Measurements from ENCODE around the gene SLC9A3. TPM values are rescaled to one million over a fixed set of nuclear protein-coding genes. Genes with fewer than 3 reads are reported as not detected.
A peak's percentile ranks its signal among the peaks of the same experiment; 100 is the strongest.

SLC9A3 gene
- total and polyA plus RNA-seq, 2 of the 13 experiments (the other 11 are each of a cell fraction or from before 2014, with no cell fraction given) = 1.5 to 1.8 TPM

DNA sequence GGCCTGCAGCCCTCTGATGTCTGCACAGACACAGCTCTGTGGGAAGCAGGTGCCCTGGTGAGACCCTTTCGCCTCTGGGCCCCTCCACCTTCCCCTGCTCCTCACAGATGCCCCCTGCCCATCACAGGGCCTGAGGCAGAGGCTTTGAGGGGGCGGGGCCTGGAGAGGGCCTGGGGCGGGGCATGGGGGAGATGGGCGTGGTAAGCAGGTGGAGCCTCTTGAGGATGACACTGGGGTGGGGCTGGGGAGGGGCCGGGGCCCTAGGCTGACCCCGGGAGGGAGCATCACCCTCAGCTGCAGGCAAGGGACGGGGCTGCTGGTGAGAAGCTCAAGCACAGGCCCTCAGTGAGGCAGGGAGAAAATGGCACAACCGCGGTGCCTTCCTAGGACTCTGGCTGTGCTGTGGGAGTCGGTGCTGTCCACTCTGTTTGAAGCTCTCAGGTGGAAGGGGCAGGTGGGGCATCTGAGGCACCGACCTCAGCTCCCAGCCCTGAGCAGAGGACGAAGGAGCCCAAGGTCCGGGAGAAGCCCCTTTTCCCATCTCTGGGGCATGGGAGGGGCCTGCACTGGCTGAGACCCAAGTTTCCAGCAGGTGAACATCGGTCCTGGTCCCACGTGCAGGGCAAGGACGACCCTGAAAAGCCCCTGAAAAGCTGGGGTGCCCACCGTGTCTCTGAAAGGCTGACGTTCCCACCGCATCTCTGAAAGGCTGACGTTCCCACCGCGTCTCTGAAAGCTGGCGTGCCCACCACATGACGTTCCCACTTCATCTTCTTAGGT, 17.5 kb upstream of the SLC9A3 start:
- H3K27ac ChIP-seq (ENCODE audit: extremely low read length, insufficient read depth, low read length) = no peak overlapping the region
- H3K79me2 ChIP-seq (ENCODE audit: insufficient read depth, low read length) = no peaks in the 10 kb centered on the region
- FAIRE-seq (no peak), DNase-seq (ENCODE audit: low spot score) (no peak), ATAC-seq (no peak)
- peaks cover 25% of the 10 kb centered on the region for H3K4me1 ChIP-seq (ENCODE audit: insufficient read depth, low read length)
- ChIA-PET POLR2A (no interaction called here), CTCF (ENCODE audit: low intra/inter-chr PET ratio, low total read pairs) (no interaction called here)
- intact Hi-C loops (cut with micrococcal nuclease; ENCODE audit: unreplicated experiment) (no loop called here), in situ Hi-C loops (cut with HindIII; ENCODE audit: extremely low pct_ligation_motif_present, low pct_unique_long_range_greater_than_20kb) (no loop called here)
- no TSS peak for BruUV-seq (replicated peaks)
- H4K20me1 ChIP-seq (ENCODE audit: insufficient read depth, low read length) = no peaks in the 10 kb centered on the region
- WGBS (ENCODE audit: low lambda C conversion rate) = 48% methylated on average over 9 of the region's 24 CpGs
- H3K4me2 ChIP-seq (ENCODE audit: low read depth, low read length) = no peak overlapping the region
- no peaks in the 10 kb centered on the region for H3K36me3 ChIP-seq (replicated peaks in 1 of 2; ENCODE audit: control insufficient read depth in 1 of 2, insufficient read depth in 2 of 2, low read length in 2 of 2)
- H3K9me3 ChIP-seq (ENCODE audit: low read length) = no peaks in the 10 kb centered on the region
- H2AFZ ChIP-seq (ENCODE audit: low read length) = no peak overlapping the region
- no peak overlapping the region for H3K9ac ChIP-seq (ENCODE audit: insufficient read depth, low read depth, low read length)
- no peak overlapping the region for H3K4me3 ChIP-seq (replicated peaks in 1 of 3; ENCODE audit: insufficient read depth in 1 of 3, low read depth in 2 of 3, low read length in 3 of 3)
- peaks cover 25 to 71% of the 10 kb centered on the region in 2 experiments; a peak in 4 of 5 replicates for H3K27me3 ChIP-seq (ENCODE audit: control insufficient read depth in 1 of 2, insufficient read depth in 2 of 2, low read length in 2 of 2)
- no peak for TF ChIP-seq REL (CRISPR knock-in tag; conservative IDR thresholded peaks at IDR 0.05)
- no peak for TF ChIP-seq KDM5A (IDR thresholded peaks at IDR 0.05; ENCODE audit: borderline replicate concordance, low read length)

DNA sequence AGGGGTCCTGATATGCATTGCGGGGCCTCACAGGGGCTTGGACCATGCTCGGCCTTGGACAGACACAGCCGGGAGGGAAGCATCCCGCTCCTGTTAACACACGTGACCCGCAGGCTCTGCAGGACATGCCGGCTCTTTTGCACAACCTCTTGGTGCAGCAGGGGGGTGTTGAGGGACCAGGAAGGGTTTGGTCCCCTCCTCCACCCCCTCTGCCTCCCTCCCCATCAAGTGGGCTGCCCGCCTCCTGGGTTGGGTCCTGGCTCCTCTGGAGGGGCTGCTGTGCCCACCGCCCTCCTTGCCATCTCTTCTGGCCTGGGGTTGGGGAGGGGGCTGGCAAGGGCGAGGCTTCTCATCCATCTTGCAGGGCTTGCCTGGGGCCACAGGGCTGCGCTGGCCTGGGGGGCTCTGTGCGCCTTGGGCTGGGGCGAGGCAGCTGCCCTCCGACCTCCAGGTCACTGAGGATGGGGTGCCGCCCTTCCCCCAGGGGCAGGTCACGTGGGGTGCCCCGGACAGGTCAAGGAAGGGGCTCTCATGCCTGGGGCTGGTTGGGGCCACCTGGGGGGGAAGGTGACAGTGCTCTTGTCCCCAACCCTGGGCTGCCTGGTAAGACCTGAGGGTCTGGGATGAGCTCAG, 16.8 kb upstream of the SLC9A3 start:
- DNase-seq (ENCODE audit: low spot score) (no peak), FAIRE-seq (no peak), ATAC-seq (0 out of 3 replicates have a peak, but pooled peaks have one; percentile 10)
- Histone ChIP-seq H3K27ac (ENCODE audit: extremely low read length, insufficient read depth, low read length) (no peak overlapping the region), H3K4me3 (replicated peaks in 1 of 3; ENCODE audit: insufficient read depth in 1 of 3, low read depth in 2 of 3, low read length in 3 of 3) (no peak overlapping the region), H2AFZ (ENCODE audit: low read length) (no peak overlapping the region), H3K27me3 (ENCODE audit: control insufficient read depth in 1 of 2, insufficient read depth in 2 of 2, low read length in 2 of 2) (peaks cover 22 to 68% of the 10 kb centered on the region in 2 experiments; a peak in 4 of 5 replicates), H3K4me2 (ENCODE audit: low read depth, low read length) (no peak overlapping the region), H4K20me1 (ENCODE audit: insufficient read depth, low read length) (no peaks in the 10 kb centered on the region), H3K36me3 (replicated peaks in 1 of 2; ENCODE audit: control insufficient read depth in 1 of 2, insufficient read depth in 2 of 2, low read length in 2 of 2) (no peaks in the 10 kb centered on the region), H3K79me2 (ENCODE audit: insufficient read depth, low read length) (no peaks in the 10 kb centered on the region), H3K9me3 (ENCODE audit: low read length) (no peaks in the 10 kb centered on the region), H3K4me1 (ENCODE audit: insufficient read depth, low read length) (peaks cover 24% of the 10 kb centered on the region), H3K9ac (ENCODE audit: insufficient read depth, low read depth, low read length) (no peak overlapping the region)
- BruUV-seq (replicated peaks) = no TSS peak
- ChIA-PET POLR2A (no interaction called here), CTCF (ENCODE audit: low intra/inter-chr PET ratio, low total read pairs) (no interaction called here)
- intact Hi-C loops (cut with micrococcal nuclease; ENCODE audit: unreplicated experiment) = no loop called here
- in situ Hi-C loops (cut with HindIII; ENCODE audit: extremely low pct_ligation_motif_present, low pct_unique_long_range_greater_than_20kb) = no loop called here
- TF ChIP-seq MTA1 (CRISPR knock-in tag; IDR thresholded peaks at IDR 0.05; ENCODE audit: borderline replicate concordance) = no peak
- no peak for TF ChIP-seq TOE1 (CRISPR knock-in tag; IDR thresholded peaks at IDR 0.05)
- TF ChIP-seq, protein P1, sequence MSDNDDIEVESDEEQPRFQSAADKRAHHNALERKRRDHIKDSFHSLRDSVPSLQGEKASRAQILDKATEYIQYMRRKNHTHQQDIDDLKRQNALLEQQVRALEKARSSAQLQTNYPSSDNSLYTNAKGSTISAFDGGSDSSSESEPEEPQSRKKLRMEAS (IDR thresholded peaks at IDR 0.05) = peak; percentile 59; the same call in 1 of the 2 replicates
- TF ChIP-seq BHLHE40 (IDR thresholded peaks at IDR 0.05; ENCODE audit: low read length) = peak; percentile 64
- TF ChIP-seq, protein P2, sequence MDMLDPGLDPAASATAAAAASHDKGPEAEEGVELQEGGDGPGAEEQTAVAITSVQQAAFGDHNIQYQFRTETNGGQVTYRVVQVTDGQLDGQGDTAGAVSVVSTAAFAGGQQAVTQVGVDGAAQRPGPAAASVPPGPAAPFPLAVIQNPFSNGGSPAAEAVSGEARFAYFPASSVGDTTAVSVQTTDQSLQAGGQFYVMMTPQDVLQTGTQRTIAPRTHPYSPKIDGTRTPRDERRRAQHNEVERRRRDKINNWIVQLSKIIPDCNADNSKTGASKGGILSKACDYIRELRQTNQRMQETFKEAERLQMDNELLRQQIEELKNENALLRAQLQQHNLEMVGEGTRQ (IDR thresholded peaks at IDR 0.05; ENCODE audit: low read depth, low read length) = peak; percentile 89
- TF ChIP-seq, protein P2 (CRISPR knock-in tag; IDR thresholded peaks at IDR 0.05; ENCODE audit: borderline replicate concordance) = no peak; the same call in 1 of the 2 replicates
- WGBS (ENCODE audit: low lambda C conversion rate) = 0% methylated on average over 2 of the region's 17 CpGs

All from HepG2 (cell line).